Ascending aorta (tissue), 2 donors: ENCODE results near the gene MBNL1. TPM values are rescaled to one million over a fixed set of nuclear protein-coding genes. Genes with fewer than 3 reads are reported as not detected.

Experiments
- DNase-seq, 2 donors: peaks; one replicate each; pipeline ENCODE4 v3.0.0-alpha.2; 2019; ENCODE audit warnings: low spot score in 2 of 2
- H3K27ac ChIP-seq, 2 donors: fragments of 200-600 bp; sonication (generic); one replicate each; pipeline ENCODE4 v1.5.1; 2016 to 2017; ENCODE audit warnings: mild to moderate bottlenecking in 1 of 2
- H3K27me3 ChIP-seq: fragments of 200-600 bp; sonication (generic); one replicate; pipeline ENCODE4 v1.5.1; 2017
- H3K36me3 ChIP-seq, 2 donors: fragments of 200-600 bp; sonication (generic); one replicate each; pipeline ENCODE4 v1.5.1; 2016
- H3K4me1 ChIP-seq, 2 donors: fragments of 200-600 bp; sonication (generic); one replicate each; pipeline ENCODE4 v1.5.1; 2016 to 2017; ENCODE audit warnings: mild to moderate bottlenecking in 1 of 2
- H3K4me3 ChIP-seq, 2 donors: fragments of 200-600 bp; sonication (generic); one replicate each; pipeline ENCODE4 v1.5.1; 2016 to 2017; ENCODE audit warnings: mild to moderate bottlenecking in 1 of 2
- H3K9me3 ChIP-seq, 2 donors: fragments of 200-600 bp; sonication (generic); one replicate each; pipeline ENCODE4 v1.5.1; 2016
- intact Hi-C: fragments of 100-400 bp; cut with DNase I; formaldehyde crosslinking; loops from one replicate; pipeline ENCODE4 v1.15.1; 2023
- total RNA-seq: library from RNA; depleted of rRNA; stranded (reverse); fragments of >200 nt; gene quantifications from one replicate; pipeline ENCODE4 v1.1.0, GENCODE V29; 2016
- TF ChIP-seq, protein P1 (sequence below), 3 experiments: fragments of 200-600 bp in 2 of 3; fragments of 450-650 bp in 1 of 3; sonication (generic) in 2 of 3; IDR thresholded peaks; one replicate each; pipeline ENCODE4 v1.5.1; 2016 to 2019; ENCODE audit warnings: antibody characterized with exemption in 3 of 3, mild to moderate bottlenecking in 1 of 3, moderate library complexity in 1 of 3

The MBNL1 gene
- total RNA-seq, 1 donor from 2014 or later: 350 TPM

DNA sequence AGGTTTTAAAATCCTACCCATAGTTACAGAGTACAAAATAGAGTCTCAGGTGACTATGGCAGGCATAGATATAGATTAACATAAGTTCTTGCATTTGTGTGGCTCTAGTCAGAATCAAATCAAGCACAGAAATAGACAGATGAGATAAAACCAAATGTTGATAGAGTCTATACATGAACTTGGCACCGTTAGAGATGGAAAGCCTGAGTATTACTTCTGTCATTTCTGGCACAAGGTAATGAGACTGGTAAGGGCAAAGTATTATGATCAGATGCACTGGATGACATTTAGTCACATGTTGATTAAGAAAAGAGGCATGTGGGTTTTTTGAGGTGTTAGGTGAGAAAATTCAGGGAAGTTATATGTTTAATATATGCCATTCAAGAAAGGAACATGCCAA lies 219.7 kb downstream of the MBNL1 start:
- intact Hi-C loops: no loop called here

DNA sequence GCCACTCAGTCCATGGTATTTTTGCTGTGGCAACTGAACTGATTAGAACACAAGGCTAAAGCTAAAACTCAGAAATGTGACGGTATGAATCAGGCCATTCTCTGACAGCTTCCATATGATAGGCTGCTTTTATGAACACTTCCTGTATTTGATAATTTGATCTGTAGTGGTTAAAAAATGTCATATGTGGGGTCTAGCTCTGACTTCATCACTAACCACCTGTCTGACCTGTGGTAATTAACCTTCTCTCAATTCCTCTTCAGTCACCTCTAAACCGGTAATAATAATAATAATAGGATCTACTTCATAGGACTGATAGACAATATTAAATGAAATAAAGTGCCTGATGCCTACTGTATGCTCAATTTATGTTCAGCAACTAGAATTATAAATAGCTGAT lies 223.2 kb downstream of the MBNL1 start:
- Histone ChIP-seq H3K4me3 (no peak overlapping the region), H3K9me3 (no peaks in the 10 kb centered on the region), H3K27me3 (no peaks in the 10 kb centered on the region), H3K4me1 (no peaks in the 10 kb centered on the region), H3K36me3 (no peaks in the 10 kb centered on the region), H3K27ac (no peak overlapping the region)
- TF ChIP-seq, protein P1, sequence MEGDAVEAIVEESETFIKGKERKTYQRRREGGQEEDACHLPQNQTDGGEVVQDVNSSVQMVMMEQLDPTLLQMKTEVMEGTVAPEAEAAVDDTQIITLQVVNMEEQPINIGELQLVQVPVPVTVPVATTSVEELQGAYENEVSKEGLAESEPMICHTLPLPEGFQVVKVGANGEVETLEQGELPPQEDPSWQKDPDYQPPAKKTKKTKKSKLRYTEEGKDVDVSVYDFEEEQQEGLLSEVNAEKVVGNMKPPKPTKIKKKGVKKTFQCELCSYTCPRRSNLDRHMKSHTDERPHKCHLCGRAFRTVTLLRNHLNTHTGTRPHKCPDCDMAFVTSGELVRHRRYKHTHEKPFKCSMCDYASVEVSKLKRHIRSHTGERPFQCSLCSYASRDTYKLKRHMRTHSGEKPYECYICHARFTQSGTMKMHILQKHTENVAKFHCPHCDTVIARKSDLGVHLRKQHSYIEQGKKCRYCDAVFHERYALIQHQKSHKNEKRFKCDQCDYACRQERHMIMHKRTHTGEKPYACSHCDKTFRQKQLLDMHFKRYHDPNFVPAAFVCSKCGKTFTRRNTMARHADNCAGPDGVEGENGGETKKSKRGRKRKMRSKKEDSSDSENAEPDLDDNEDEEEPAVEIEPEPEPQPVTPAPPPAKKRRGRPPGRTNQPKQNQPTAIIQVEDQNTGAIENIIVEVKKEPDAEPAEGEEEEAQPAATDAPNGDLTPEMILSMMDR (IDR thresholded peaks at IDR 0.05): no peak
- DNase-seq: no peak
- intact Hi-C loops: no loop called here

More for the DNA sequence above, 219.7 kb downstream of the MBNL1 start:
- Histone ChIP-seq H3K27me3 (no peaks in the 10 kb centered on the region), H3K36me3 (no peaks in the 10 kb centered on the region), H3K27ac (no peak overlapping the region), H3K4me1 (no peaks in the 10 kb centered on the region), H3K4me3 (no peak overlapping the region), H3K9me3 (peaks cover 0 to 3% of the 10 kb centered on the region in 2 donors)
- TF ChIP-seq, protein P1 (IDR thresholded peaks at IDR 0.05): no peak
- DNase-seq: no peak

DNA sequence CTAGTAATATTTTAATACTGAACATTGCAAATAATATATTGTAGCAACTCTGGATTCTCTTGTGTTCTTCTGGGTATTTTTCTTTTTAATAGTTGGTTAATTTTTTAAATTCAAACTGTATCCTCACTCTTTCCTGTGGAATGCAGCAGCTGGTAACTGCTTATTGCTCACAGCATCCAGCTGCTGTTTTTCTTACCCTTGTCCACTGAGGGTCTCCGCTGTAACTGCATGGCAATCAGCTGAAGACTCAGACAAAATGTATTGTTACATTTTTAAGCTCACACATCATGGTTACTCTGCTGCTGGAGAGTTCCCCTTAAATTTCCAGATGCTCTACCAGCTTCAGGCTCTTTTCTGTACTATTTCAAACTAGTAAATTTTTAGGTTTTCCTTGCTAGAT lies 227.6 kb downstream of the MBNL1 start:
- no peaks in the 10 kb centered on the region for H3K27me3 ChIP-seq
- no peaks in the 10 kb centered on the region for H3K4me1 ChIP-seq
- H3K36me3 ChIP-seq: no peaks in the 10 kb centered on the region
- H3K9me3 ChIP-seq: peaks cover 0 to under 1% of the 10 kb centered on the region in 2 donors
- no peak overlapping the region for H3K4me3 ChIP-seq
- intact Hi-C loops: no loop called here
- TF ChIP-seq, protein P1 (IDR thresholded peaks at IDR 0.05): no peak
- no peak for DNase-seq
- H3K27ac ChIP-seq: no peak overlapping the region

GRCh38 chr3:152496716-152497115 lies 228.0 kb downstream of the MBNL1 start:
- TF ChIP-seq, protein P1 (IDR thresholded peaks at IDR 0.05): no peak

GRCh38 chr3:152497457-152497856 lies 228.7 kb downstream of the MBNL1 start:
- peaks cover 0 to 8% of the 10 kb centered on the region in 2 donors for H3K9me3 ChIP-seq
- no peaks in the 10 kb centered on the region for H3K27me3 ChIP-seq
- DNase-seq: no peak
- H3K36me3 ChIP-seq: no peaks in the 10 kb centered on the region
- H3K27ac ChIP-seq: no peak overlapping the region
- TF ChIP-seq, protein P1 (IDR thresholded peaks at IDR 0.05): no peak
- no peaks in the 10 kb centered on the region for H3K4me1 ChIP-seq
- no peak overlapping the region for H3K4me3 ChIP-seq
- intact Hi-C loops: no loop called here

More at GRCh38 chr3:152496716-152497115, 228.0 kb downstream of the MBNL1 start:
- H3K27ac ChIP-seq: no peak overlapping the region
- no peaks in the 10 kb centered on the region for H3K27me3 ChIP-seq
- DNase-seq: no peak
- intact Hi-C loops: no loop called here
- H3K4me3 ChIP-seq: no peak overlapping the region
- no peaks in the 10 kb centered on the region for H3K4me1 ChIP-seq
- peaks cover 0 to 5% of the 10 kb centered on the region in 2 donors for H3K9me3 ChIP-seq
- no peaks in the 10 kb centered on the region for H3K36me3 ChIP-seq

GRCh38 chr3:152497890-152498289 lies 229.2 kb downstream of the MBNL1 start:
- no peak for DNase-seq
- Histone ChIP-seq H3K27ac (no peak overlapping the region), H3K9me3 (peaks cover 0 to 8% of the 10 kb centered on the region in 2 donors), H3K4me3 (no peak overlapping the region), H3K4me1 (no peaks in the 10 kb centered on the region), H3K36me3 (no peaks in the 10 kb centered on the region), H3K27me3 (no peaks in the 10 kb centered on the region)
- TF ChIP-seq, protein P1 (IDR thresholded peaks at IDR 0.05): no peak
- intact Hi-C loops: no loop called here
